GM18873 (cell line): ENCODE data around the gene ADAMTS12.
"Not testable (repeated sequence)": the region's sequence is repeated elsewhere in the genome, so short reads cannot be mapped to it uniquely, and the experiment has no call there.

ENCODE experiments used
- ATAC-seq: cut with Tn5 transposase; IDR thresholded peaks from one replicate; pipeline ENCODE4 v1.9.1; 2021; ENCODE audit warnings: mild to moderate bottlenecking, moderate library complexity, moderate number of reproducible peaks; ENCODE audit not compliant: unreplicated experiment, low FRiP score

Gene ADAMTS12

GRCh38 chr5:33905381-33905780 is 13.6 kb upstream of the ADAMTS12 start:
- ATAC-seq = no peak

GRCh38 chr5:33903118-33903517 is 11.3 kb upstream of the ADAMTS12 start:
- ATAC-seq = no peak

GRCh38 chr5:33901156-33901555 is 9.4 kb upstream of the ADAMTS12 start:
- ATAC-seq = no peak

- ATAC-seq = no peak
Measured at GRCh38 chr5:33894566-33894965, 2.8 kb upstream of the ADAMTS12 start.

- no peak for ATAC-seq
Measured at GRCh38 chr5:33892620-33893137, 889 bp upstream of the ADAMTS12 start.

- ATAC-seq = no peak
Measured at GRCh38 chr5:33891446-33891787, 373 bp downstream of the ADAMTS12 start.

GRCh38 chr5:33890131-33891032 is 1.4 kb downstream of the ADAMTS12 start:
- ATAC-seq = no peak

- no peak for ATAC-seq
Measured at GRCh38 chr5:33888587-33888986, 3.2 kb downstream of the ADAMTS12 start.

GRCh38 chr5:33887268-33887667 is 4.5 kb downstream of the ADAMTS12 start:
- ATAC-seq = no peak

- ATAC-seq = no peak
Measured at GRCh38 chr5:33886283-33886682, 5.5 kb downstream of the ADAMTS12 start.

- ATAC-seq = no peak
Measured at GRCh38 chr5:33885679-33886078, 6.1 kb downstream of the ADAMTS12 start.

GRCh38 chr5:33883482-33883881 is 8.3 kb downstream of the ADAMTS12 start:
- ATAC-seq = no peak

GRCh38 chr5:33880319-33880718 is 11.5 kb downstream of the ADAMTS12 start:
- ATAC-seq = no peak

- ATAC-seq = no peak
Measured at GRCh38 chr5:33877449-33877848, 14.3 kb downstream of the ADAMTS12 start.

GRCh38 chr5:33867241-33867640 is 24.5 kb downstream of the ADAMTS12 start:
- no peak for ATAC-seq

GRCh38 chr5:33859177-33859576 is 32.6 kb downstream of the ADAMTS12 start:
- not testable (repeated sequence) for ATAC-seq

GRCh38 chr5:33857037-33857436 is 34.8 kb downstream of the ADAMTS12 start:
- peak; percentile 63 for ATAC-seq

GRCh38 chr5:33855396-33855795 is 36.4 kb downstream of the ADAMTS12 start:
- no peak for ATAC-seq

- no peak for ATAC-seq
Measured at GRCh38 chr5:33854733-33855151, 37.0 kb downstream of the ADAMTS12 start.

GRCh38 chr5:33852837-33853236 is 39.0 kb downstream of the ADAMTS12 start:
- no peak for ATAC-seq

GRCh38 chr5:33852319-33852718 is 39.5 kb downstream of the ADAMTS12 start:
- no peak for ATAC-seq

- ATAC-seq = peak; percentile 96
Measured at GRCh38 chr5:33850100-33850594, 41.6 kb downstream of the ADAMTS12 start.
